Measurements from ENCODE around the gene RAB3C.

Gene RAB3C

GRCh38 chr5:58761407-58761806, 178.5 kb downstream of the RAB3C start:
- FAIRE-seq (no peak), DNase-seq (ENCODE audit: extremely low spot score, insufficient read length, low read depth) (no peak)

- DNase-seq (ENCODE audit: extremely low spot score, insufficient read length, low read depth) (no peak), FAIRE-seq (no peak)
Measured at GRCh38 chr5:58763390-58763789, 180.5 kb downstream of the RAB3C start.

- no peak for DNase-seq (ENCODE audit: extremely low spot score, insufficient read length, low read depth)
- FAIRE-seq, result no peak
Measured at GRCh38 chr5:58764199-58764598, 181.3 kb downstream of the RAB3C start.

- no peak for FAIRE-seq
Measured at GRCh38 chr5:58765058-58765457, 182.2 kb downstream of the RAB3C start.

GRCh38 chr5:58767104-58767503, 184.2 kb downstream of the RAB3C start:
- DNase-seq (ENCODE audit: extremely low spot score, insufficient read length, low read depth), result no peak
- FAIRE-seq, result no peak

More at GRCh38 chr5:58765058-58765457, 182.2 kb downstream of the RAB3C start:
- DNase-seq (ENCODE audit: extremely low spot score, insufficient read length, low read depth), result no peak

GRCh38 chr5:58770136-58770535, 187.3 kb downstream of the RAB3C start:
- FAIRE-seq, result no peak
- no peak for DNase-seq (ENCODE audit: extremely low spot score, insufficient read length, low read depth)

- no peak for FAIRE-seq
Measured at GRCh38 chr5:58771796-58772195, 188.9 kb downstream of the RAB3C start.

GRCh38 chr5:58773744-58774441, 191.0 kb downstream of the RAB3C start:
- DNase-seq (ENCODE audit: extremely low spot score, insufficient read length, low read depth) (no peak), FAIRE-seq (no peak)

More at GRCh38 chr5:58771796-58772195, 188.9 kb downstream of the RAB3C start:
- no peak for DNase-seq (ENCODE audit: extremely low spot score, insufficient read length, low read depth)

GRCh38 chr5:58774937-58775336, 192.1 kb downstream of the RAB3C start:
- FAIRE-seq, result no peak
- no peak for DNase-seq (ENCODE audit: extremely low spot score, insufficient read length, low read depth)

- FAIRE-seq (peak; percentile 61), DNase-seq (ENCODE audit: extremely low spot score, insufficient read length, low read depth) (no peak)
Measured at GRCh38 chr5:58775701-58776262, 192.9 kb downstream of the RAB3C start.

- no peak for FAIRE-seq
- DNase-seq (ENCODE audit: extremely low spot score, insufficient read length, low read depth), result no peak
Measured at GRCh38 chr5:58776559-58776958, 193.7 kb downstream of the RAB3C start.

GRCh38 chr5:58778888-58779287, 196.0 kb downstream of the RAB3C start:
- FAIRE-seq (no peak), DNase-seq (ENCODE audit: extremely low spot score, insufficient read length, low read depth) (no peak)

GRCh38 chr5:58786035-58786434, 203.2 kb downstream of the RAB3C start:
- no peak for DNase-seq (ENCODE audit: extremely low spot score, insufficient read length, low read depth)
- FAIRE-seq, result peak; percentile 88

GRCh38 chr5:58786711-58787303, 203.9 kb downstream of the RAB3C start:
- DNase-seq (ENCODE audit: extremely low spot score, insufficient read length, low read depth), result no peak
- peak; percentile 42 for FAIRE-seq

GRCh38 chr5:58787987-58788386, 205.1 kb downstream of the RAB3C start:
- no peak for FAIRE-seq
- DNase-seq (ENCODE audit: extremely low spot score, insufficient read length, low read depth), result no peak

GRCh38 chr5:58793888-58794657, 211.2 kb downstream of the RAB3C start:
- no peak for FAIRE-seq
- DNase-seq (ENCODE audit: extremely low spot score, insufficient read length, low read depth), result no peak

- peak; percentile 83 for FAIRE-seq
- no peak for DNase-seq (ENCODE audit: extremely low spot score, insufficient read length, low read depth)
Measured at GRCh38 chr5:58794875-58795274, 212.0 kb downstream of the RAB3C start.

- FAIRE-seq (no peak), DNase-seq (ENCODE audit: extremely low spot score, insufficient read length, low read depth) (no peak)
Measured at GRCh38 chr5:58795327-58795726, 212.5 kb downstream of the RAB3C start.

GRCh38 chr5:58797021-58797420, 214.1 kb downstream of the RAB3C start:
- DNase-seq (ENCODE audit: extremely low spot score, insufficient read length, low read depth) (no peak), FAIRE-seq (no peak)

GRCh38 chr5:58800356-58800755, 217.5 kb downstream of the RAB3C start:
- no peak for DNase-seq (ENCODE audit: extremely low spot score, insufficient read length, low read depth)
- no peak for FAIRE-seq
